HG03457 (cell line): ENCODE results near the gene SLC25A21.

Source experiments
- ATAC-seq: cut with Tn5 transposase; IDR thresholded peaks from one replicate; pipeline ENCODE4 v1.9.1; 2021; ENCODE audit warnings: moderate number of reproducible peaks; ENCODE audit not compliant: unreplicated experiment

The SLC25A21 gene

GRCh38 chr14:36658123-36659009, 514.0 kb downstream of the SLC25A21 start:
- ATAC-seq: no peak

DNA sequence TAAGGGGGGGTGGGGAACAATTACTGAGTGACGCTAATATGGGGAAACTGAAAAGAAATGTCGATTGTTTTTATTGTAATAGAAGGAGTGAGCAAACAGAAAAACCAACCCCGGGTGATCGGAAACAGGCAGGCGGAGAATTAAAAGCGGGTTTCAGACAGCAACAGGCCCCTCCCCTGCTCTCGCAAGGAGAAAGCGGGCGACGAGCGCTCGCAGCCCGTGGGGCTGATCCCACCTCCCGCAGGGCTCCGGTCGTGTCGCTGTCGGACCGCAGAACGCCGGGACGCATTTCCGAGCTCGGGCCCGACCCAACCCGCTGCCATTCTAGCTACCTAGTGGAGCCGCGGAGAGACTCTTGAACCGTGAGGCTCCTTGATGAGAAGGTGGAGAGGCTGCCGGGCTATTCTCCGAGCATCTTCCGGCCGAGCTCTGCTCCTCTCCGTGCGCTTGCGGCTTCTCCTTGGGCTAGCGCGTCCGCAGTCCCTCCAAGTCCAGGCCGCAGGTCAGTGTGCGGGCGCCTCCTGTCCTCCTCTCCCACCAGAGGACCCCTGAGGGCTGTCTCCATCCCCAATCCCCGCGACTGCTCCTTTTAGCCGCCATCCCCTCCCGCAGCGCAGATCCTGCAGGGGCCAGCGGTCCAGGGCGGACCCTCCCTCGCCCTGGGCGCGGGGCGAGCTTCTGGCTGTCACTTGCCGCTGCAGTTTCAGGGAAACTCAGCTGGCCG, 514.8 kb downstream of the SLC25A21 start:
- ATAC-seq: no peak

GRCh38 chr14:36656687-36657398, 515.6 kb downstream of the SLC25A21 start:
- no peak for ATAC-seq

GRCh38 chr14:36655963-36656686, 516.3 kb downstream of the SLC25A21 start:
- no peak for ATAC-seq

DNA sequence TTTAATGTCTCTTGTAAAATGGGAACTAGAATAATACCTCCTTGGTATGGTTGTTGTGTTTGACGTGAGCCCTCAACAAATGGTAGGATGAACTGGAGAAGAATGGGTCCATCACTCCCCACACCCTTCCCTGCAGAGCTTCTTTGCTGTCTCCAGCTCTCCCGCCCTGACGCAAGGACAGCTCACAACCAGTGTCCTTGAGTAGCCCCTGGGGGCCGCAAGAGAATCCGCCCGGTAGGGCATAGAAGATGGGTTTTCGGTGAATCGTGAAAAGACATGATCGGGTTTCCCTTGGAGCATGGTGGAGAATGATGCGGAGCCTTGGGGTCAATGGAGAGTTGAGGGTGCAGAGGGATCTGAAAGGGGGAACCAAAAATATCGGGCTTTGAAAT, 516.8 kb downstream of the SLC25A21 start:
- no peak for ATAC-seq

- no peak for ATAC-seq
These were observed 517.5 kb downstream of the SLC25A21 start for GRCh38 chr14:36654794-36655381.

DNA sequence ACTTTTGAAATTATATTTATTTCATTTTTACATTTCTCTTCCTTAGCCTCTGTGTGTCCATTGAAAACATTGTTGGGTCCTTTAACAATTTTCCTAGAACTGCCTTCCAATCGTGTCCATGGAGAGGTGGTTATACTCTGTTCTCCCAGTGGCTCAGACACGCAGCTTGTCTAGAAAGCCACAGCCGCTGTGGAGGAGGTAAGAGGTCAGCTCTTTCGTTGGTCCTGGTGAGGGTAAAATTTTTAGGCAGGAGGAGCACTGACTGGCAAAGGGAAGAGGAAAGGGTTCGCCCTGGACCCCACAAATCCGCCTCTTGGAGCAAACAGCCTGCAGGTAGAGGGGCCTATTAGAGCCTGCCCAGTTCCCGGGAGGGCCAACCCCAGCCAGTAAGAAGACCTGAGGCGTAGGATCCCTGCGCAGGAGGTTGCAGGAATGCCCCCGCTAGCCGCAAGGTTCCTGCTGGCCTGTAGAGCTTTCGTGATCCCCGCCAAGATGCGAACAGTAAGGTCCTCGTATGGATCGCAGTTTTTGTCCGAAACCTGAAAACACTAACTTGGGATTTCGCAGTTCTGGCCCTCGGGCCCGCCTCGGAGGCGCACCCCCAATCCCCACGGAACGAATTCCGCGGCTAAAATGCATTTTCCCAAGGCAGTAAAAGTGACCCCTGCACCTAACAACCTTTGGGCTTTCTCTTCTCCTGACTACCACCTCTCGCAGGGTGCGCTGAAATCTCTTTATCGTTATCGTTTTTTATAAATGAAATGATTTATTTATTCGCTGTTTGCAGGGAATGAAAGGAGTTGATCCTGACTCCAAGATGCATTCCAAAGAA, 518.2 kb downstream of the SLC25A21 start:
- no peak for ATAC-seq

DNA sequence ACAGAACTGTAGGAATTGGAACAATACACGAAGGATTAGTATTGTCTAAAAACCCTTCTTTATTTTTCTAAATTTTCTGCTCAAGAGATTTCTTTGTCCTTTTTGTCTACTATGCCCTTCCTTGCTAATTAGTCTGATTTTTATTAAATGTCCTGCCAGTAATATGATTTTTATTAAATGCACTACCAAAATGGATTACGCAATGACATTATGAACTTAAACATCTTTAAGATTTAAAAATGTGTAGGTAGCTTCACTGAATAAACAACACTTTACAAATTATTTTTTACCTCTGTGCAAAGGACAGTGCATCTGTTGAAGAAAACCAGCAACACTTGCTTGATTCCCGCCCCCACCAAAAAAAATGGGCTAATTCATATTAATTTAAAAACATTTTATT, 519.0 kb downstream of the SLC25A21 start:
- ATAC-seq: no peak

GRCh38 chr14:36652542-36653201, 519.7 kb downstream of the SLC25A21 start:
- ATAC-seq: no peak

DNA sequence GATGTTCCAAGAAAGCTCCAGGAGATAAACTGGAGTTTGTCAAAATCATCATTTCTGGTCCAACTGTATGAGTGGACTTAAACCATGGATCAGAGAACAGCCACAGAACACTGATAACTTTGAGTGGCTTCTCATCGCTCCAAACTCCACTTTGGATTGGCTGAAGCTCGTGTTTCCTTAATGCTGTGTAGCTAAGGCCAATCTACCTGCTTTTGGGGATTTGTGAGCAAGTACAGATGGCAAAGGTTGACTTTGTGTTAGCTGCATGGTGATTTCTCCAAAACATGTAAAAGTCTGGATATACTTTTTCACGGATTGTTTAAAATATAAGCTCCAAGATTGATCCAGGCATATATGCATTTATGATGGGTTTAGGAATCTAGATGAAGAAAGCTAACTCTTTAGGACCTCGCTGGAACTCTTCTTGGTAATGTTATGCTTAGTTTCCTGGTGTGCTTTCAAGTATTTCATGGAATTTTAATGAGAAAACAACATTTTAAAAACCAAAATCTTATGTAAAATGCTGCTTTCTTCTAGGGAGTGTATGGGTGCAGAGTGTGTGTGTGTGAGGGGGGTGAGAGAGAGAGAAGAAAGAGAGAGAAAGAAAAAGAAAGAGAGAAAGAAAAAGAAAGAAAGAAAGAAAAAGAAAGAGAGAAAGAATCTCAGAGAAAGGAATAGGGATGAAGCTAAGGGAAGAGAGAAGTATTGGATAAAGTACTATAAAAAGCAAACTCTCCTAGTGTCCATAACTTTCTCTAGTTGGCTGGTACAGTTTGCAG, 522.3 kb downstream of the SLC25A21 start:
- ATAC-seq: no peak

- no peak for ATAC-seq
These were observed 524.3 kb downstream of the SLC25A21 start for GRCh38 chr14:36647824-36648753.

GRCh38 chr14:36647417-36647823, 525.0 kb downstream of the SLC25A21 start:
- no peak for ATAC-seq

GRCh38 chr14:36646664-36647416, 525.6 kb downstream of the SLC25A21 start:
- ATAC-seq: no peak

DNA sequence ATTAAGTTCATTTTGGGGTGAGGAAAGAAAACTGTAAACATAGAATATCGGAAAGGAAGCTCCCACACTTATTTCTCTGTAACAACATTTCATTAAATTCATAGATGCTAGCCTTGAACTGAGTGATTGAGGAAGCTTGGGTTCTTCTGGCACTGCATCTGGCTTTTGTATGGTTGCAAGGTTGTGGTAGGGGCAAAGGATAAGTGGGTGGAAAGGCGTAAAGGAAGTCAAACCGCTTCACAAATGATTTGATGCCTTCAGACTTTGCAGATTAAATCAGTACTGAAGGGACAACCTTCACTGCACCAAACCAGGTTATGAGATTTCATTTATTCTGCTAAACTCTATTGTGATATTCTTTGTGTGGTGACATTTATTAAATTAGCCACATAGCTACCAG, 538.8 kb downstream of the SLC25A21 start:
- ATAC-seq: no peak
